Psoas muscle (tissue), 8 donors: ENCODE results near the gene RPL19. TPM values are rescaled to one million over a fixed set of nuclear protein-coding genes. Genes with fewer than 3 reads are reported as not detected.

Experiments used
- ATAC-seq, 4 donors: fragments of 200-7000 bp; cut with Tn5 transposase; one replicate each; pipeline ENCODE4 v1.9.1; 2020; ENCODE audit warnings: moderate library complexity in 3 of 4, mild to moderate bottlenecking in 2 of 4
- DNase-seq, 2 donors: peaks; one replicate each; pipeline ENCODE4 v3.0.0-alpha.2; 2020
- H3K27ac ChIP-seq: fragments of 200-600 bp; one replicate; pipeline ENCODE4 v1.8.0; 2022
- H3K27me3 ChIP-seq, 3 donors: fragments of 200-600 bp in 1 of 3; one replicate each; pipeline versions ENCODE4 v1.6.1 to v1.8.0; 2013 to 2022; ENCODE audit warnings: low read length in 2 of 3, mild to moderate bottlenecking in 2 of 3, moderate library complexity in 1 of 3; ENCODE audit not compliant: insufficient read depth in 3 of 3
- H3K36me3 ChIP-seq, 2 donors: fragments of 200-600 bp in 1 of 2; one replicate each; pipeline versions ENCODE4 v1.6.1 to v1.8.0; 2013 to 2022; ENCODE audit warnings: low read depth in 1 of 2, mild to moderate bottlenecking in 1 of 2, moderate library complexity in 1 of 2; ENCODE audit not compliant: insufficient read depth in 1 of 2
- H3K4me1 ChIP-seq: fragments of 200-600 bp; one replicate; pipeline ENCODE4 v1.8.0; 2022
- H3K4me3 ChIP-seq: fragments of 200-600 bp; one replicate; pipeline ENCODE4 v1.8.0; 2022; ENCODE audit warnings: mild to moderate bottlenecking
- H3K9me3 ChIP-seq: fragments of 200-600 bp; one replicate; pipeline ENCODE4 v1.8.0; 2022
- whole genome bisulfite sequencing, 3 donors: extraction: QIAGEN DNeasy Blood & Tissue Kit; methylation state at CpG; one replicate each; pipeline versions ENCODE4 v1.1.6 to v1.1.7; 2013; 5-methylcytosine and 5-hydroxymethylcytosine counted together
- intact Hi-C, 2 donors: fragments of 100-400 bp; cut with DNase I; formaldehyde crosslinking; loops; one replicate each; pipeline versions ENCODE4 v1.11.0 to v1.14.2; 2022
- polyA plus RNA-seq, 3 donors: library from polyadenylated mRNA; stranded (reverse); fragments of 200-250 nt; gene quantifications; one replicate each; pipeline ENCODE4 v1.2.3, GENCODE V29; 2013
- total RNA-seq, 4 donors: library from RNA; stranded (reverse); fragmentation: NEBNext Ultra II Directional in 2 of 4; extraction: Animal tissue kit (Norgen Biotek cat#: 25700) in 2 of 4; gene quantifications; one replicate each; pipeline versions ENCODE4 v1.2.1 to v1.2.4, GENCODE V29; 2021 to 2023
- TF ChIP-seq, protein P1 (sequence below): fragments of 200-600 bp; IDR thresholded peaks from one replicate; pipeline ENCODE4 v1.8.0; 2022; ENCODE audit warnings: antibody characterized with exemption
- donor health status: healthy with polysubstance abuse.
- donor health status: DM: no; HTN: no; CAD: no; lungs with moderate emphysema.
- donor health status: Bipolar disorder and iron deficiency.
- donor health status: healthy.
- donor health status: DM: yes; HTN: yes; CAD: no.
- donor health status: DM: no; HTN: no; CAD: no.
- donor health status: DM: no; HTN: no; CAD: no.
- donor health status: DM: yes; HTN: yes; CAD: no.

Gene RPL19
- total and polyA plus RNA-seq, 7 donors = 1,146 to 3,039 (median 1,520) TPM

DNA sequence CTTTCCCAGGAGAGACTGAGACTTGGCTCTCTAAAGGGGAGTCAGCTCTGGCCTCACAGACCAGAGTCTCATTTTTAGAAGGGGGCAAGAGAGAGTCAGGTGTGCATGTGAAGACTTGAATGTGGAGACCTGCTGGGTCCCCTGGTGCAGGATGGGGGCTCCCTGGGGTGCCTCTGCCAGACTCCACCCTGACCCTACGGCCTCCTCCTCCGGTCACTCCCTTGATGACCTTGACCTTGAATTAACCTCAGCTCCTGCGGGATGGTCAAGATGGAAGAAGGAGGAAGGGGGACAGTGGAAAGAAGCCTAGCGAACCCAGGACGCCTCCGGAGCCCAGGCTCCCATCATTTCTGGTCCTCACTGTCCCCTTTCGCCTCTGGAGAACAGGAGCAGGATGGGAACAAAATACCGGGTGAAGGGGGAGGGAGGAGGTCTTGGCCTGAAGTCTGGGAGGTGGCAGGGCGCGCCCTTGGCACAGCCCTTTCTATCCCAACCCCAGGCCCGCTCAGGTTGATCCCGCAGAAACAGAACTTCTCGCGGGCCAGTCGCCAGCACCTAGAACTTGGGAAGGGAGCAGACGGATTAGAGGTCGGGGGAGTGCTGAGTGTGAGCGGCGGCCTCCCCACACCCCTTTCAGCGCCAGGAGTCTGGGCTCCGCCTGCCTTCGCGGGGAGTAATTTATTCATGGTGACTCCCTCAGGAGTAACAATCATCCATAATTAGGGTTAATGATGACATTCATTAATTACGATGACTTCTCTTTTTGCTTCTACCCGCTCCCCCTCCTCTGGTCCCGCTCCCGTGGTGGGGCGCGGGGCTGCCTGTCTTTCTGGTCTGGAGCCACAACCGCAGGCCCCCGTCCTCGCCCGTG, 24.1 kb downstream of the RPL19 start:
- Histone ChIP-seq H3K9me3 (no peaks in the 10 kb centered on the region), H3K4me3 (no peak overlapping the region), H3K36me3 (no peaks in the 10 kb centered on the region), H3K27ac (no peak overlapping the region), H3K27me3 (peaks cover 0 to 27% (median 7%) of the 10 kb centered on the region in 3 donors), H3K4me1 (peaks cover 29% of the 10 kb centered on the region)
- TF ChIP-seq, protein P1, sequence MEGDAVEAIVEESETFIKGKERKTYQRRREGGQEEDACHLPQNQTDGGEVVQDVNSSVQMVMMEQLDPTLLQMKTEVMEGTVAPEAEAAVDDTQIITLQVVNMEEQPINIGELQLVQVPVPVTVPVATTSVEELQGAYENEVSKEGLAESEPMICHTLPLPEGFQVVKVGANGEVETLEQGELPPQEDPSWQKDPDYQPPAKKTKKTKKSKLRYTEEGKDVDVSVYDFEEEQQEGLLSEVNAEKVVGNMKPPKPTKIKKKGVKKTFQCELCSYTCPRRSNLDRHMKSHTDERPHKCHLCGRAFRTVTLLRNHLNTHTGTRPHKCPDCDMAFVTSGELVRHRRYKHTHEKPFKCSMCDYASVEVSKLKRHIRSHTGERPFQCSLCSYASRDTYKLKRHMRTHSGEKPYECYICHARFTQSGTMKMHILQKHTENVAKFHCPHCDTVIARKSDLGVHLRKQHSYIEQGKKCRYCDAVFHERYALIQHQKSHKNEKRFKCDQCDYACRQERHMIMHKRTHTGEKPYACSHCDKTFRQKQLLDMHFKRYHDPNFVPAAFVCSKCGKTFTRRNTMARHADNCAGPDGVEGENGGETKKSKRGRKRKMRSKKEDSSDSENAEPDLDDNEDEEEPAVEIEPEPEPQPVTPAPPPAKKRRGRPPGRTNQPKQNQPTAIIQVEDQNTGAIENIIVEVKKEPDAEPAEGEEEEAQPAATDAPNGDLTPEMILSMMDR = no peak
- ATAC-seq = no peak
- WGBS, 3 donors = 57 to 63% (median 62%) methylated on average over 33 of the region's 33 CpGs
- no peak for DNase-seq
- intact Hi-C loops = no loop called here

DNA sequence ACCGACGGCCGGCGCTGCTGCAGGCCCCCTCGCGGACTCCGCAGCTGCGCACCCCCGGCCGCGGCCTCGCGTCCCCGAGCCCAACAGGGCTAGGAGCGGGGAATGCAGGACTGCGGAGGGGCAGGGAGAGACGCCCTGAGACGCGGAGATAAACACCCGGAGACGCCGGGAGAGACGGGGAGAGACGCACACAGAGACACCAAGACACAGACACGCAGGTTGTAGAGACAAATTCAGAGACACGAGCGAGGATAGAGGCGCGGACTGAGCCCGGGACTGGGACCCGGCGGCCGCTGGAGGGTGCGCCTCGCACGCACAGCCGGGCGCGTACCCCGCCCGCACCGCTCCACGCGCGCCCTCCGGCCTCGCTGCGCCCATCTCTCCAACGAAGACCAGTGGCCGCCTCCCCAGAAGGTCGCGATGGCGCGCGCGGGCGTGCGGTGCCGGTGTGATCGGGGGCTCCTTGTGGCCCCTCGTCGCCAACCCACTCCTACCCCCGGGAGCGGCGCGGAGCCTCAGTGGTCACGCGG, 24.8 kb downstream of the RPL19 start:
- intact Hi-C loops = no loop called here
- no peak for DNase-seq
- Histone ChIP-seq H3K4me3 (peak overlapping the region; percentile 62), H3K4me1 (peaks cover 22% of the 10 kb centered on the region), H3K27ac (no peak overlapping the region), H3K9me3 (no peaks in the 10 kb centered on the region), H3K27me3 (peaks cover 0 to 27% (median 7%) of the 10 kb centered on the region in 3 donors), H3K36me3 (no peaks in the 10 kb centered on the region)
- 4 to 10% (median 8%) methylated on average over 36 to 68 of the region's 68 CpGs for WGBS, 3 donors
- TF ChIP-seq, protein P1 = no peak
- ATAC-seq = peak in 3 of 4 donors; percentile 8 to 44 (median 28)

DNA sequence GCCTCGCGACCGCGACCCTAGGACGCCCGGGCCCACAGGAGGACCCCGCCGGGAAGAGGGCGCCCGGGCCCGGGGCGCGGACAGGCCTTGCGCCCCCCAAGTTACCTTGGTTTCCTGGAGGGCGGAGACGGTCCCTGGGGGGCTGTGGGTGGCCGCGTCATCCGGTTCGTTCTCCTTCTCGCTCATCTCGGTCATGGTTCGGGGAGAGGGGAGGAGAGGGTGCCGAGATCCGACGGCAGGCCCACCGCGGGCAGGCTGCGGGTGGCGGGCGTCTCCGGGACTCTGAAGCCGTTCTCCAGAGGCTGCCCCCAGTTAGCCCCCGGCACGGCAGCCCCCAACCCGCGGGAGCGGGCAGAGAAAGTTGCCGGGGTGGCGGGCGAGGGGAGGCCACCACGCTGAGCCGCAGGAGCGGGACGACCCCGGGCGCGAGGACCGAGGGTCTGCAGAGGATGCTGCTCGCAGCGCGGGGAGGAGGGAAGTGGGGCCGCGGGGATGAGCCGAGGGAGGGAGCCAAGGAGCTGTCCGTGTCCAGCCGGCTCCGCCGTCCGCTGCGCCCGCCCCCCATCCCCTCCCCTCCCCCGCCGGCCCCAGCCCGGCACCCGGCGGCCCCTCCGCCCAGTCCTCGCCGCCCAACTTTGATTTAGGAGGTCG, 25.4 kb downstream of the RPL19 start, which contains the start of gene STAC2:
Gene STAC2, minus strand, starts transcription at position 638 of the 651 bp plus-strand sequence. Its CDS starts 443 bp downstream, at position 195.
- Histone ChIP-seq H3K27ac (no peak within 1 kb of the TSS), H3K4me3 (peak within 1 kb of the TSS; percentile 62), H3K9me3 (no peaks in the 10 kb centered on the region), H3K36me3 (no peaks in the 10 kb centered on the region), H3K4me1 (peaks cover 19% of the 10 kb centered on the region), H3K27me3 (peaks cover 0 to 27% (median 7%) of the 10 kb centered on the region in 3 donors)
- peak in 3 of 4 donors; percentile 2 to 21 (median 5) for ATAC-seq
- TF ChIP-seq, protein P1 = no peak
- WGBS, 3 donors = 0 to 2% (median 2%) methylated on average over 39 to 70 of the region's 71 CpGs
- intact Hi-C loops = no loop called here
- no peak for DNase-seq

DNA sequence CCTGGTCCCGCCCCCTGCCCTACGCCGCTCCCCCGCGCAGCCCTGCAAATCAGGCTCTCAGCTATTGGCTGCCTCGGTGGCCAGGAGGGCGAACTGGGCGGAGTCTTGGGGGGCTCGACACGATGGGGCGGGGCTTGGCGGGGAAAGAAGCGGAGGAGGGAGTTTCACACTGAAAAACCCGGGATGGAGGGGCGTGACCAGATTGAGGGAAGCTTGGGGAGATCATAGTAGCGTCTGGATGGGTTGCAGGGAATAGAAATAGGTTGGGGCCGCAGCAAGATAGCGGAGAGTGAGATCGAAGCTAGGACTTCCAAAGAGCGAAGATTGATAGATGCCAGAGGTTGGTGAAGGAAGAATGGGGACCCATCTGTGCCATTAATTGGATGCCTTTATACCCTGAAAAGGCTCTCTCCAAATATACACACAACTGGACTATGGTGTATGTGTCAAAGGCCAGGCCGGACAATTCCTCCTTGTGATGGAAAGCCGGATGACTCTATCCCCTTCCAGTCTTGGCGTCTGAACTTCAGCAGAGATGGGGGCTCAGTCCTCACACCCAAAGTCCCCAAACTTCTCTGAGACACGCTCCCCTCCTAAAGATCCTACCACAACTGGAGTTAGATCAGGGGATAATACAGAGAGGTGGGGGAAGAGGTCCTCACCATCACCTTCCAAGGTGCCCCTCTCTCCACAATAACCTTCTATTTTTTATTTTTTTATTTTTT, 26.0 kb downstream of the RPL19 start:
- Histone ChIP-seq H3K4me1 (peaks cover 19% of the 10 kb centered on the region), H3K27me3 (peaks cover 0 to 27% (median 7%) of the 10 kb centered on the region in 3 donors), H3K27ac (no peak overlapping the region), H3K4me3 (peak overlapping the region; percentile 62), H3K9me3 (no peaks in the 10 kb centered on the region), H3K36me3 (no peaks in the 10 kb centered on the region)
- WGBS, 3 donors = 16 to 20% (median 17%) methylated on average over 23 to 24 of the region's 24 CpGs
- TF ChIP-seq, protein P1 = no peak
- ATAC-seq = peak; percentile 56 to 72 (median 66)
- intact Hi-C loops = no loop called here
- DNase-seq = peak; percentile 82 to 83
